NOMO-1 treated with DMSO at 0.1 percent for 48 hours (cell line): ENCODE measurements around the gene ADSS1.

ENCODE experiments used
- DNase-seq: peaks from one replicate; lab custom pipeline; 2025; ENCODE audit not compliant: unreplicated experiment; lab: John Stamatoyannopoulos, UW

Gene ADSS1

GRCh38 chr14:104768437-104769323 lies 44.7 kb downstream of the ADSS1 start:
- peak; percentile 64 for DNase-seq

GRCh38 chr14:104769324-104770071 lies 45.5 kb downstream of the ADSS1 start:
- DNase-seq, result no peak

GRCh38 chr14:104770072-104770579 lies 46.1 kb downstream of the ADSS1 start:
- DNase-seq, result no peak

- DNase-seq, result no peak
Observed at GRCh38 chr14:104770851-104771272, 46.8 kb downstream of the ADSS1 start.

GRCh38 chr14:104771374-104771773 lies 47.3 kb downstream of the ADSS1 start:
- no peak for DNase-seq

- DNase-seq, result no peak
Observed at GRCh38 chr14:104771918-104772706, 48.1 kb downstream of the ADSS1 start.

- no peak for DNase-seq
Observed at GRCh38 chr14:104772707-104773504, 48.9 kb downstream of the ADSS1 start.

- no peak for DNase-seq
Observed at GRCh38 chr14:104773505-104774452, 49.8 kb downstream of the ADSS1 start.

GRCh38 chr14:104774453-104775072 lies 50.5 kb downstream of the ADSS1 start:
- no peak for DNase-seq

GRCh38 chr14:104775073-104775489 lies 51.1 kb downstream of the ADSS1 start:
- no peak for DNase-seq

- DNase-seq, result no peak
Observed at GRCh38 chr14:104776481-104776880, 52.5 kb downstream of the ADSS1 start.

GRCh38 chr14:104776961-104777807 lies 53.2 kb downstream of the ADSS1 start:
- DNase-seq, result no peak

GRCh38 chr14:104777808-104778249 lies 53.8 kb downstream of the ADSS1 start:
- no peak for DNase-seq

GRCh38 chr14:104778694-104779331 lies 54.8 kb downstream of the ADSS1 start:
- DNase-seq, result no peak

- DNase-seq, result no peak
Observed at GRCh38 chr14:104779776-104780512, 55.9 kb downstream of the ADSS1 start.

GRCh38 chr14:104780513-104781030 lies 56.5 kb downstream of the ADSS1 start:
- no peak for DNase-seq
